Prostate gland (tissue), 2 donors: ENCODE measurements around the gene GADD45B. TPM values are rescaled to one million over a fixed set of nuclear protein-coding genes. Genes with fewer than 3 reads are reported as not detected.
A peak's percentile ranks its signal among the peaks of the same experiment; 100 is the strongest.

Experiments
- DNase-seq: peaks from one replicate; pipeline ENCODE4 v3.0.0-alpha.2; 2019; ENCODE audit warnings: low spot score
- H3K27ac ChIP-seq, 2 donors: fragments of 200-600 bp; sonication (generic); 2 replicates each; pipeline ENCODE4 v1.5.1; 2017 to 2019
- H3K27me3 ChIP-seq: fragments of 200-600 bp; sonication (generic); replicated peaks from 2 replicates; pipeline ENCODE4 v1.5.1; 2019; ENCODE audit not compliant: insufficient read depth
- H3K36me3 ChIP-seq, 2 donors: fragments of 200-600 bp; sonication (generic); 1 replicate in 1 of 2; 2 replicates in 1 of 2; pipeline versions ENCODE4 v1.5.1 to v1.8.1; 2017 to 2019
- H3K4me1 ChIP-seq: fragments of 200-600 bp; sonication (generic); replicated peaks from 2 replicates; pipeline ENCODE4 v1.5.1; 2019
- H3K4me3 ChIP-seq, 2 donors: fragments of 200-600 bp; sonication (generic); 2 replicates each; pipeline ENCODE4 v1.5.1; 2017 to 2019
- H3K9me3 ChIP-seq: fragments of 200-600 bp; sonication (generic); 2 replicates; pipeline ENCODE4 v1.5.1; 2017
- POLR2A ChIP-seq: fragments of 450-650 bp; IDR thresholded peaks from one replicate; pipeline ENCODE4 v1.6.1; 2016; ENCODE audit warnings: antibody characterized with exemption, mild to moderate bottlenecking
- POLR2AphosphoS5 ChIP-seq: sonication (generic); formaldehyde crosslinking; IDR thresholded peaks from one replicate; pipeline ENCODE4 v1.6.1; 2017; ENCODE audit warnings: antibody characterized with exemption
- WGBS: methylation state at CpG from one replicate; pipeline ENCODE4 v1.1.5; 2018; 5-methylcytosine and 5-hydroxymethylcytosine counted together
- intact Hi-C: fragments of 100-400 bp; cut with DNase I; formaldehyde crosslinking; loops from one replicate; pipeline ENCODE4 v1.14.2; 2022
- total RNA-seq, 2 donors: library from RNA; depleted of rRNA; stranded (reverse); fragments of >200 nt; gene quantifications; one replicate each; pipeline ENCODE4 v1.1.0, GENCODE V29; 2016
- TF ChIP-seq, protein P1 (sequence below), 4 experiments: fragments of 200-600 bp in 2 of 4; fragments of 450-650 bp in 2 of 4; sonication (generic) in 2 of 4; IDR thresholded peaks; 1 replicate in 3 of 4; 2 replicates in 1 of 4; pipeline ENCODE4 v1.5.1; 2016 to 2019; ENCODE audit warnings: antibody characterized with exemption in 4 of 4, mild to moderate bottlenecking in 2 of 4, moderate library complexity in 2 of 4

Gene GADD45B
- total RNA-seq, 2 donors from 2014 or later = 90.7 to 94.6 TPM

GRCh38 chr19:2478756-2479555 is 3.0 kb downstream of the GADD45B start:
- no peak for TF ChIP-seq POLR2A
- TF ChIP-seq, protein P1, sequence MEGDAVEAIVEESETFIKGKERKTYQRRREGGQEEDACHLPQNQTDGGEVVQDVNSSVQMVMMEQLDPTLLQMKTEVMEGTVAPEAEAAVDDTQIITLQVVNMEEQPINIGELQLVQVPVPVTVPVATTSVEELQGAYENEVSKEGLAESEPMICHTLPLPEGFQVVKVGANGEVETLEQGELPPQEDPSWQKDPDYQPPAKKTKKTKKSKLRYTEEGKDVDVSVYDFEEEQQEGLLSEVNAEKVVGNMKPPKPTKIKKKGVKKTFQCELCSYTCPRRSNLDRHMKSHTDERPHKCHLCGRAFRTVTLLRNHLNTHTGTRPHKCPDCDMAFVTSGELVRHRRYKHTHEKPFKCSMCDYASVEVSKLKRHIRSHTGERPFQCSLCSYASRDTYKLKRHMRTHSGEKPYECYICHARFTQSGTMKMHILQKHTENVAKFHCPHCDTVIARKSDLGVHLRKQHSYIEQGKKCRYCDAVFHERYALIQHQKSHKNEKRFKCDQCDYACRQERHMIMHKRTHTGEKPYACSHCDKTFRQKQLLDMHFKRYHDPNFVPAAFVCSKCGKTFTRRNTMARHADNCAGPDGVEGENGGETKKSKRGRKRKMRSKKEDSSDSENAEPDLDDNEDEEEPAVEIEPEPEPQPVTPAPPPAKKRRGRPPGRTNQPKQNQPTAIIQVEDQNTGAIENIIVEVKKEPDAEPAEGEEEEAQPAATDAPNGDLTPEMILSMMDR (IDR thresholded peaks at IDR 0.05) = no peak
- no peak for TF ChIP-seq POLR2AphosphoS5
- intact Hi-C loops = loop anchor here (10.0 kb wide), 1 partner anchor 266 kb away; the partner anchor contains the start of gene SLC39A3
- H3K27ac ChIP-seq = peak overlapping the region; percentile 96 to 99
- H3K4me1 ChIP-seq = no peaks in the 10 kb centered on the region
- 2% methylated on average over 39 of the region's 39 CpGs for WGBS
- peak; percentile 84 for DNase-seq
- H3K36me3 ChIP-seq = no peaks in the 10 kb centered on the region
- H3K9me3 ChIP-seq = no peaks in the 10 kb centered on the region
- no peaks in the 10 kb centered on the region for H3K27me3 ChIP-seq
- peak overlapping the region; percentile 89 for H3K4me3 ChIP-seq

- 79% methylated on average over 20 of the region's 20 CpGs for WGBS
- Histone ChIP-seq H3K27me3 (no peaks in the 10 kb centered on the region), H3K4me3 (peak overlapping the region; percentile 89), H3K9me3 (no peaks in the 10 kb centered on the region), H3K36me3 (no peaks in the 10 kb centered on the region), H3K27ac (peak overlapping the region; percentile 96 to 99), H3K4me1 (no peaks in the 10 kb centered on the region)
- DNase-seq = no peak
- TF ChIP-seq POLR2AphosphoS5 = no peak
- TF ChIP-seq, protein P1 (IDR thresholded peaks at IDR 0.05) = peak in 2 of 4 experiments; percentile 19 to 40
- intact Hi-C loops = loop anchor here (10.0 kb wide), 1 partner anchor 265 kb away; the partner anchor contains the start of gene SLC39A3
Observed at GRCh38 chr19:2479556-2480194, 3.7 kb downstream of the GADD45B start.

GRCh38 chr19:2481466-2481865 is 5.5 kb downstream of the GADD45B start:
- DNase-seq = no peak
- Histone ChIP-seq H3K4me1 (no peaks in the 10 kb centered on the region), H3K4me3 (no peak overlapping the region), H3K27me3 (no peaks in the 10 kb centered on the region), H3K27ac (no peak overlapping the region), H3K9me3 (no peaks in the 10 kb centered on the region), H3K36me3 (no peaks in the 10 kb centered on the region)
- TF ChIP-seq POLR2AphosphoS5 = no peak
- TF ChIP-seq, protein P1 (IDR thresholded peaks at IDR 0.05) = no peak
- TF ChIP-seq POLR2A = no peak
- intact Hi-C loops = no loop called here
- 93% methylated on average over 16 of the region's 16 CpGs for WGBS

- no peak for DNase-seq
- no peaks in the 10 kb centered on the region for H3K36me3 ChIP-seq
- H3K9me3 ChIP-seq = no peaks in the 10 kb centered on the region
- intact Hi-C loops = no loop called here
- no peaks in the 10 kb centered on the region for H3K4me1 ChIP-seq
- TF ChIP-seq POLR2AphosphoS5 = no peak
- TF ChIP-seq, protein P1 (IDR thresholded peaks at IDR 0.05) = no peak
- no peak for TF ChIP-seq POLR2A
- H3K27ac ChIP-seq = no peak overlapping the region
- no peak overlapping the region for H3K4me3 ChIP-seq
- WGBS = 75% methylated on average over 12 of the region's 12 CpGs
- no peaks in the 10 kb centered on the region for H3K27me3 ChIP-seq
Observed at GRCh38 chr19:2482354-2483038, 6.6 kb downstream of the GADD45B start.
